Smooth muscle cell of the coronary artery (primary cell): ENCODE measurements around the gene COX4I1. TPM values are rescaled to one million over a fixed set of nuclear protein-coding genes. Genes with fewer than 3 reads are reported as not detected.

Experiments used
- total RNA-seq: library from RNA; depleted of rRNA; stranded (reverse); fragments of >200 nt; gene quantifications from 2 replicates; pipeline ENCODE4 v1.2.3, GENCODE V29; 2014; ENCODE audit warnings: low replicate concordance

Gene COX4I1
- total RNA-seq: 582 and 772 TPM in 2 replicates

GRCh38 chr16:85799497-85800320 is at the start of gene COX4I1, which contains the start of gene EMC8:
COX4I1 (plus strand) TSS chr16:85799695; CDS start chr16:85801206, 1,511 bp downstream.
EMC8 (minus strand) TSS chr16:85799544; CDS start chr16:85799295, 249 bp downstream.

GRCh38 chr16:85750827-85751697 is 48.4 kb upstream of the COX4I1 start, which contains the start of gene C16orf74:
C16orf74 (minus strand) TSS chr16:85751096; CDS start chr16:85735217, 15,879 bp downstream.

Other genes starting within 250 kb of the COX4I1 start
- 11.8 and 14.5 TPM in 2 replicates for gene GSE1, start 186.4 kb upstream of the COX4I1 start, total RNA-seq
- 0.47 and 3.2 TPM in 2 replicates for gene GINS2, start 110.7 kb upstream of the COX4I1 start, total RNA-seq
- 0.82 and 6.0 TPM in 2 replicates for gene C16orf74, start 48.6 kb upstream of the COX4I1 start, total RNA-seq
- 21.1 and 29.8 TPM in 2 replicates for gene EMC8, start 151 bp upstream of the COX4I1 start, total RNA-seq
- not detected in 2 replicates for gene IRF8, start 99.5 kb downstream of the COX4I1 start, total RNA-seq